Measurements from ENCODE around the gene TMEM256.

GRCh38 chr17:7383742-7384488, 20.0 kb downstream of the TMEM256 start:
- TF ChIP-seq POLR2A (IDR thresholded peaks at IDR 0.05) (no peak), CTCF (IDR thresholded peaks at IDR 0.05) (no peak), POLR2AphosphoS5 (IDR thresholded peaks at IDR 0.05; ENCODE audit: insufficient read depth in 1 of 2, low read depth in 1 of 2) (peak in 1 of 2 donors; percentile 51)
